OCI-LY1 (cell line): ENCODE results near the gene HECW1.

ENCODE experiments used
- CTCF ChIP-seq: fragments of 200-600 bp; sonication (generic), shearing (Covaris generic); IDR thresholded peaks from 2 replicates; pipeline ENCODE4 v1.5.1; 2017; ENCODE audit warnings: mild to moderate bottlenecking, antibody characterized with exemption, low read length, moderate library complexity, mixed read lengths
- EZH2 ChIP-seq: fragments of 200-600 bp; sonication (generic), shearing (Covaris generic); IDR thresholded peaks from 2 replicates; pipeline ENCODE4 v1.8.0; 2017; ENCODE audit warnings: borderline replicate concordance, mixed run types, mild to moderate bottlenecking, antibody characterized with exemption, low read length, moderate library complexity, mixed read lengths

DNA sequence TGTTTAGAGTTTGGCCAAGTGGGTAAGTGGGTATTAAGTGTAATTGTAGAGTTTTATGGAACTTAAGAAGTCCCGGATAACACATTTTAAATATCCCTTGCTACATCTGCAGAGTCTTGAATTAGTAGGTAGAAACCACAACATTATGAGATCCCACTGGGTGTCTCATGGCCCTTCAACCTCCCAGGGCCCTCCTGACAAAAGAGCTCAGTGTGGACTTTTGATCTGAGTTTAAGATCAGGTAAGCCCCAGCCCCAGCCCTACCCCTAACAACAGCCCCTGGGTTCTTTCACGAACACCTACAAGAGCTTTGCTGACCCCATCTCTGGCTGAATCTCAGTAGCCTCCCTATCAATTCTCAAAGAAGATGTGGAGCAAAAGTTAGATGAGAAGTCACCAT lies 405.0 kb downstream of the HECW1 start:
- TF ChIP-seq CTCF, result no peak
- no peak for TF ChIP-seq EZH2
